Measurements from ENCODE around the gene PBRM1. TPM values are rescaled to one million over a fixed set of nuclear protein-coding genes. Genes with fewer than 3 reads are reported as not detected.
"Not testable (repeated sequence)": the region's sequence is repeated elsewhere in the genome, so short reads cannot be mapped to it uniquely, and the experiment has no call there.

PBRM1 gene
- total RNA-seq: 10 to 100 TPM; 55.9 to 65.2 (median 64.4) TPM

DNA sequence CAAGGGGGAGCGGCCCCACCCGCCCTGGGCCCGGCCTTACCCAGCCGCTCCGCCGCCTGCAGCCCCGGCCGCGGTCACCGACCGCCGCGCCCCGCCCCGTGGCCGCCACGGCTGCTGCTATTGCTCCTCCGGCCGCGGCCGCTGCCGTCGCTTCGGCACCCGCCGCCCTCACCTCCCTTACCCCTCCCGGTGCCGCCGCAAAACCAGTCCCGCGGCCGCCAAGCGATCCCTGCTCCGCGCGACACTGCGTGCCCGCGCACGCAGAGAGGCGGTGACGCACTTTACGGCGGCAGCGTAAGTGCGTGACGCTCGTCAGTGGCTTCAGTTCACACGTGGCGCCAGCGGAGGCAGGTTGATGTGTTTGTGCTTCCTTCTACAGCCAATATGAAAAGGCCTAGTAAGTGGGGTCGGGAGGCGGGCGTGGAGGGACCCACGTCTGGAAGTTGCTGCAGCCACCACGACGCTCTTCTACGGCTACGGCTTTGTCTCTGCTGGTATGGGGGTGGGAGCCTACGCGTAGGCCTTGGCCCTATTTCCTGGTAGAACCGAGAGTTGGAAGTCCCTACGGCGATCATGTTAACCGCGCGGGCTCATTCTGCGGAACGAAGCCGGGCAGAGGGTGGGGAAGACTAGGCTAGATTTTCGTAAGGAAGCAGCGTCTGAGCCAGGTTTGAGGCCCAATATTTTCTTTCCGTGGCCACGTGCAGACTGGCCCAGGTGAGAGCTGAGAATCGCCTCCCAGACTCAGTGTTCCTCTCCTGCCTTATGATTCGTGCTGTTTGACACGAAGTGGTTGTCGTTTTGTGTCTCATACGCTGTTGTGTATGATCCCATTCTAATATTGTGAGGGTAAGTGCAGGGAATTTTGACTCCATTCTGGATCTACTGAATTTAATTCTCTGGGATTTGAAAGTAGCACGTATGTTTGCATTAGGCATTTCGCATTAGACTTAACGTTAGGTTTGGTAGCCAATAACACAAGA is at the start of gene PBRM1, which contains the start of gene GNL3:
Gene PBRM1, minus strand, starts transcription at position 205 of the 983 bp plus-strand sequence.
Gene GNL3, plus strand, starts transcription at position 324 of the 983 bp plus-strand sequence. Its CDS starts 61 bp downstream, at position 385.
- H3K36me3 Mint-ChIP-seq (ENCODE audit: insufficient read depth): peaks cover 57% of the 10 kb centered on the region
- peak within 1 kb of the TSS; percentile 93 for H3K4me3 Mint-ChIP-seq
- no peaks in the 10 kb centered on the region for H3K9me3 Mint-ChIP-seq
- no peaks in the 10 kb centered on the region for H3K27me3 Mint-ChIP-seq (ENCODE audit: low read depth)
- H3K4me1 Mint-ChIP-seq (ENCODE audit: low read depth): peaks cover 69% of the 10 kb centered on the region
- ATAC-seq (peak; percentile 73 to 75), DNase-seq (peak; percentile 89)

DNA sequence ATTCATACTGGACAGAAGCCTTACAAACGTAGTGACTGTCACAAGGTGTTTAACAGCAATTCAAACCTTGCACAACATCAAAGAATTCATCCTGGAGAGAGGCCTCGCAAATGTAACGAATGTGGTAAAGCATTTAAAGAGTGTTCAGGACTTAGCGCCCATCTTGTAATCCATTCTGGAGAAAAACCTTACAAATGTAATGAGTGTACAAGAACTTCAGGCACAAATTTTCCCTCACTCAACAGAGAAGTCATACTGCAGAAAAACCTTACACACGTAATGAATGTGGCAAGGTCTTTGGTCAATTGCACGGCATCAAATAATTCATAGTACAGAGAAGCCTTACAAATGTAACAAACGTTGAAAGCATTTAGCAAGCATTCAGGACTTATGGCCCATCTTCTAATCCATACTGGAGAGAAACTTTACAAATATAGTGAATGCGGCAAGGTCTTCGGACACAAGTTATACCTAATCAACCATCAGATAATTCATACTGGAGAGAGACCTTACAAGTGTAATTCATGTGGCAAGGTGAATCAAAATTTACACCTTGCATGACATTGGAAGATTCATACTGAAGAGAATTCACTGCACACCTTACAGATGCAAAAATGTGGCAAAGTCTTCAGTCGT is 47.7 kb upstream of the PBRM1 start:
- DNase-seq (no peak), ATAC-seq (no peak)
- Mint-ChIP-seq H3K9me3 (peaks cover 11% of the 10 kb centered on the region), H3K4me1 (ENCODE audit: low read depth) (peaks cover 8% of the 10 kb centered on the region), H3K4me3 (no peak overlapping the region), H3K36me3 (ENCODE audit: insufficient read depth) (peaks cover 54% of the 10 kb centered on the region), H3K27me3 (ENCODE audit: low read depth) (no peaks in the 10 kb centered on the region)

DNA sequence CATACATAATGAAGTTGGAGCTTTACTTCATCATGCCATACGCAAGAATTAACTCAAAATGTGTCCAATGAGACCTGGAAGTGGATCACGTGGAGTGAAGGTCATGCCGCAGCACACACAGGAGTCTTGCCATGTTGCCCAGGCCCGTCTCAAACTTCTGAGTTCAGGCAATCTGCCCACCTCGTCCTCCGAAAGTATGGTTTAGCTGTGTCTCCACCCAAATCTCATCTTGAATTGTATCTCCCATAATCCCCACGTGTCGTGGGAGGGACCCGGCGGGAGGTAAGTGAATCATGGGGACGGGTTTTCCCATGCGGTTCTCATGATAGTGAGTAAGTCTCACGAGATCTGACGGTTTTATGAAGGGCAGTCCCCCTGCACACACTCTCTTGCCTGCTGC is 45.9 kb upstream of the PBRM1 start:
- no peak overlapping the region for H3K4me3 Mint-ChIP-seq
- peak in 1 of 2 donors; percentile 28 for ATAC-seq
- H3K27me3 Mint-ChIP-seq (ENCODE audit: low read depth): no peaks in the 10 kb centered on the region
- peaks cover 54% of the 10 kb centered on the region for H3K36me3 Mint-ChIP-seq (ENCODE audit: insufficient read depth)
- H3K4me1 Mint-ChIP-seq (ENCODE audit: low read depth): peaks cover 8% of the 10 kb centered on the region
- H3K9me3 Mint-ChIP-seq: peaks cover 11% of the 10 kb centered on the region
- DNase-seq: no peak

- H3K36me3 Mint-ChIP-seq (ENCODE audit: insufficient read depth): peaks cover 53% of the 10 kb centered on the region
- ATAC-seq (no peak), DNase-seq (no peak)
- no peak overlapping the region for H3K4me3 Mint-ChIP-seq
- peaks cover 8% of the 10 kb centered on the region for H3K4me1 Mint-ChIP-seq (ENCODE audit: low read depth)
- H3K27me3 Mint-ChIP-seq (ENCODE audit: low read depth): no peaks in the 10 kb centered on the region
- H3K9me3 Mint-ChIP-seq: peaks cover 11% of the 10 kb centered on the region
These were observed 45.0 kb upstream of the PBRM1 start for GRCh38 chr3:52730681-52731080.

- not testable (repeated sequence) for DNase-seq; H3K4me3 Mint-ChIP-seq; H3K4me1 Mint-ChIP-seq (ENCODE audit: low read depth); ATAC-seq; H3K27me3 Mint-ChIP-seq (ENCODE audit: low read depth)
- Mint-ChIP-seq H3K9me3 (peaks cover 11% of the 10 kb centered on the region), H3K36me3 (ENCODE audit: insufficient read depth) (peaks cover 47% of the 10 kb centered on the region)
These were observed 43.0 kb upstream of the PBRM1 start for GRCh38 chr3:52728753-52729152.

GRCh38 chr3:52724511-52724910 is 38.8 kb upstream of the PBRM1 start:
- no peak for DNase-seq
- no peak for ATAC-seq
- H3K4me3 Mint-ChIP-seq: no peak overlapping the region
- no peaks in the 10 kb centered on the region for H3K27me3 Mint-ChIP-seq (ENCODE audit: low read depth)
- H3K36me3 Mint-ChIP-seq (ENCODE audit: insufficient read depth): peaks cover 17% of the 10 kb centered on the region
- peaks cover 3% of the 10 kb centered on the region for H3K9me3 Mint-ChIP-seq
- H3K4me1 Mint-ChIP-seq (ENCODE audit: low read depth): peaks cover 25% of the 10 kb centered on the region

DNA sequence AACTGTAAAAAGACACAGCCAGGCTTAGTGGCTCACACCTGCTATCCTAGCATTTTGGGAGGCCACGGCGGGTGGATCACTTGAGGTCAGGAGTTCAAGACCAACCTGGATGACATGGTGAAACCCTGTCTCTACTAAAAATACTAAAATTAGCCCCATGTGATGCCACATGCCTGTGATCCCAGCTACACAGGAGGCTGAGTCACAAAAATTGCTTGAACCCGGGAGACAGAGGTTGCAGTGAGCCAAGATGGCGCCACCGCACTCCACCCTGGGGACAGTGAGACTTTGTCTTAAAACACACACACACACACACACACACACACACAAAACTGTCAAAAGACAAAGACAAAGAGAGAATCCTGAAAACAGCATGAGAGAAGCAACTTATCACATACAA is 38.2 kb upstream of the PBRM1 start:
- H3K4me3 Mint-ChIP-seq: no peak overlapping the region
- DNase-seq: no peak
- H3K4me1 Mint-ChIP-seq (ENCODE audit: low read depth): peaks cover 25% of the 10 kb centered on the region
- no peak for ATAC-seq
- no peaks in the 10 kb centered on the region for H3K27me3 Mint-ChIP-seq (ENCODE audit: low read depth)
- H3K36me3 Mint-ChIP-seq (ENCODE audit: insufficient read depth): peaks cover 16% of the 10 kb centered on the region
- peaks cover 3% of the 10 kb centered on the region for H3K9me3 Mint-ChIP-seq

- Mint-ChIP-seq H3K4me1 (ENCODE audit: low read depth) (peaks cover 25% of the 10 kb centered on the region), H3K36me3 (ENCODE audit: insufficient read depth) (peaks cover 10% of the 10 kb centered on the region), H3K9me3 (peaks cover 3% of the 10 kb centered on the region), H3K4me3 (peak overlapping the region; percentile 16), H3K27me3 (ENCODE audit: low read depth) (no peaks in the 10 kb centered on the region)
- no peak for ATAC-seq
- no peak for DNase-seq
These were observed 36.8 kb upstream of the PBRM1 start for GRCh38 chr3:52722491-52722890.

GRCh38 chr3:52721730-52722008 is 36.0 kb upstream of the PBRM1 start:
- no peaks in the 10 kb centered on the region for H3K27me3 Mint-ChIP-seq (ENCODE audit: low read depth)
- peaks cover 10% of the 10 kb centered on the region for H3K36me3 Mint-ChIP-seq (ENCODE audit: insufficient read depth)
- H3K4me1 Mint-ChIP-seq (ENCODE audit: low read depth): peaks cover 25% of the 10 kb centered on the region
- ATAC-seq (peak in 1 of 2 donors; percentile 27), DNase-seq (no peak)
- H3K4me3 Mint-ChIP-seq: no peak overlapping the region
- H3K9me3 Mint-ChIP-seq: peaks cover 3% of the 10 kb centered on the region

DNA sequence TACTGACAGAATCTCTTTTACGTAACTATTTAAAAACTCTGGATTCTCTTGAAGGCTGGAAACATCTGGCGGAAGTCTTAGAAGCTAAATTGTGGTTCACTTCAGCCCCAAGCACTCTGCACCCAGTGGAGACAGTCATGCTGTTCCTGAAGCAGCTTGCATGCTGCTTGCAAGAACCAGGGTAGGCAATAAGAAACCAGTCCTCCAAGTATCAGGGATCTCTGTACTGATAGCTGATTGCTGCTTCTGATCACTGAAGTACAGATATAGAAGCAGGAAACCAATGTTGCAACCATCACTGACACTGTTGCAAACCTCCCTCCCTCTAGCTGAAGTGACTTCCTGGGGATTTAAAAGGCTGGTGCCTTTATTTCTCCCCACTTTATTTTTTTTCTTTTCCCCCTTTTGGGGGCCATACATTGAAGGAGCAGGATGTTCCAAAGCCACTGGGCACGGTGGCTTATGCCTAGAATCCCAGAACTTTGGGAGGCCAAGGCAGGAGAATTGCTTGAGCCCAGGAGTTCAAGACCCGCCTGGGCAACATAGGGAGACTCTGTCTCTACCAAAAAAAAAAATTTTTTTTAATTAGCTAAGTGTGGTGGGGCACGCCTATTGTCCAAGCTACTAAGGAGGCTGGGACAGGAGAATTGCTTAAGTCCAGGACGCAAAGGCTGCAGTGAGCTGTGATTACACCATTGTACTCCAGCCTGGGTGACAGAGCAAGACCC is 35.5 kb upstream of the PBRM1 start:
- DNase-seq (no peak), ATAC-seq (peak; percentile 53 to 61)
- Mint-ChIP-seq H3K4me3 (no peak overlapping the region), H3K9me3 (peaks cover 3% of the 10 kb centered on the region), H3K4me1 (ENCODE audit: low read depth) (peaks cover 25% of the 10 kb centered on the region), H3K36me3 (ENCODE audit: insufficient read depth) (peaks cover 10% of the 10 kb centered on the region), H3K27me3 (ENCODE audit: low read depth) (no peaks in the 10 kb centered on the region)

GRCh38 chr3:52719618-52720017 is 33.9 kb upstream of the PBRM1 start:
- H3K27me3 Mint-ChIP-seq (ENCODE audit: low read depth): no peaks in the 10 kb centered on the region
- peaks cover 3% of the 10 kb centered on the region for H3K9me3 Mint-ChIP-seq
- DNase-seq (no peak), ATAC-seq (no peak)
- H3K4me3 Mint-ChIP-seq: no peak overlapping the region
- H3K4me1 Mint-ChIP-seq (ENCODE audit: low read depth): peaks cover 25% of the 10 kb centered on the region
- peaks cover 9% of the 10 kb centered on the region for H3K36me3 Mint-ChIP-seq (ENCODE audit: insufficient read depth)

GRCh38 chr3:52715714-52716305 is 30.1 kb upstream of the PBRM1 start:
- Mint-ChIP-seq H3K4me1 (ENCODE audit: low read depth) (peaks cover 10% of the 10 kb centered on the region), H3K4me3 (no peak overlapping the region), H3K27me3 (ENCODE audit: low read depth) (no peaks in the 10 kb centered on the region)

GRCh38 chr3:52714335-52715302 is 28.9 kb upstream of the PBRM1 start:
- peaks cover under 1% of the 10 kb centered on the region for H3K4me1 Mint-ChIP-seq (ENCODE audit: low read depth)
- no peak for DNase-seq
- H3K27me3 Mint-ChIP-seq (ENCODE audit: low read depth): no peaks in the 10 kb centered on the region
- H3K4me3 Mint-ChIP-seq: no peak overlapping the region
- peaks cover 9% of the 10 kb centered on the region for H3K36me3 Mint-ChIP-seq (ENCODE audit: insufficient read depth)
- H3K9me3 Mint-ChIP-seq: peaks cover under 1% of the 10 kb centered on the region
- ATAC-seq: no peak

More at GRCh38 chr3:52715714-52716305, 30.1 kb upstream of the PBRM1 start:
- ATAC-seq (no peak), DNase-seq (no peak)
- Mint-ChIP-seq H3K9me3 (peaks cover 3% of the 10 kb centered on the region), H3K36me3 (ENCODE audit: insufficient read depth) (peaks cover 11% of the 10 kb centered on the region)

Data from activated T-cell treated with anti-CD3 and anti-CD28 coated beads, Interleukin-2, amount 50 U/mL, for 4 hours (primary cell).